SK-N-SH (cell line): ENCODE data around the gene SGMS2. TPM values are rescaled to one million over a fixed set of nuclear protein-coding genes. Genes with fewer than 3 reads are reported as not detected.
A peak's percentile ranks its signal among the peaks of the same experiment; 100 is the strongest.

Experiments used
- CTCF ChIA-PET: fragments of 300-600, 350-600 bp; formaldehyde crosslinking; extraction: SDS; loops from one replicate; lab custom pipeline; 2021; lab: Yijun Ruan, JAX
- POLR2A ChIA-PET: fragments of 350-600 bp; sonication (Branson Sonifier 250); formaldehyde crosslinking; extraction: SDS; loops from one replicate; lab custom pipeline; 2020; ENCODE audit warnings: antibody characterized with exemption, inconsistent platforms; lab: Yijun Ruan, JAX
- DNase-seq: peaks from one replicate; pipeline ENCODE4 v3.0.0; 2012
- H2AFZ ChIP-seq: fragments of 200-600 bp; sonication (generic); 2 replicates; pipeline ENCODE4 v1.8.1; 2016; ENCODE audit warnings: antibody characterized with exemption, mild to moderate bottlenecking, low read depth
- H3F3A ChIP-seq: fragments of 200-600 bp; sonication (generic); replicated peaks from 2 replicates; pipeline ENCODE3; 2016; ENCODE audit warnings: antibody characterized with exemption, mild to moderate bottlenecking; ENCODE audit not compliant: insufficient read depth
- H3K27ac ChIP-seq, 2 experiments: fragments of 200-500 bp in 1 of 2; fragments of 200-600 bp in 1 of 2; sonication (Bioruptor generic) in 1 of 2; sonication (generic), shearing (Covaris generic) in 1 of 2; 2 replicates each; pipeline versions ENCODE4 v1.5.1 to v1.6.1; 2014 to 2016; ENCODE audit warnings: low read depth in 2 of 2, inconsistent platforms in 1 of 2, low read length in 1 of 2, mild to moderate bottlenecking in 1 of 2, mixed read lengths in 1 of 2
- H3K27me3 ChIP-seq: fragments of 200-600 bp; sonication (generic), shearing (Covaris generic); 2 replicates; pipeline ENCODE4 v1.6.1; 2016; ENCODE audit warnings: mixed run types; ENCODE audit not compliant: insufficient read depth
- H3K36me3 ChIP-seq, 2 experiments: fragments of 200-500 bp in 1 of 2; fragments of 200-600 bp in 1 of 2; sonication (Bioruptor generic) in 1 of 2; sonication (generic) in 1 of 2; replicated peaks in 1 of 2; 2 replicates each; pipeline versions ENCODE3 to v1.5.1; 2014 to 2016; ENCODE audit warnings: low read length in 1 of 2, mild to moderate bottlenecking in 1 of 2; ENCODE audit not compliant: insufficient read depth in 2 of 2, control insufficient read depth in 1 of 2
- H3K4me1 ChIP-seq, 2 experiments: fragments of 200-500 bp in 1 of 2; fragments of 200-600 bp in 1 of 2; sonication (Bioruptor generic) in 1 of 2; sonication (generic), shearing (Covaris generic) in 1 of 2; 2 replicates each; pipeline versions ENCODE4 v1.5.1 to v1.6.1; 2014 to 2016; ENCODE audit warnings: low read depth in 1 of 2, low read length in 1 of 2, mixed run types in 1 of 2; ENCODE audit not compliant: insufficient read depth in 2 of 2, control insufficient read depth in 1 of 2
- H3K4me2 ChIP-seq: fragments of 200-600 bp; sonication (generic), shearing (Covaris generic); 2 replicates; pipeline ENCODE4 v1.6.1; 2017; ENCODE audit warnings: mixed run types
- H3K4me3 ChIP-seq, 2 experiments: fragments of 200-500 bp in 1 of 2; fragments of 200-600 bp in 1 of 2; sonication (Bioruptor generic) in 1 of 2; sonication (generic), shearing (Covaris generic) in 1 of 2; 2 replicates each; pipeline versions ENCODE4 v1.5.1 to v1.8.1; 2014 to 2016; ENCODE audit warnings: low read depth in 2 of 2, inconsistent platforms in 1 of 2, low read length in 1 of 2, mild to moderate bottlenecking in 1 of 2, mixed read lengths in 1 of 2, moderate library complexity in 1 of 2
- H3K79me2 ChIP-seq: fragments of 200-600 bp; sonication (generic); 2 replicates; pipeline ENCODE4 v1.8.1; 2017; ENCODE audit warnings: mild to moderate bottlenecking; ENCODE audit not compliant: insufficient read depth
- H3K9ac ChIP-seq: fragments of 200-600 bp; sonication (generic); 2 replicates; pipeline ENCODE4 v1.6.1; 2017; ENCODE audit warnings: mixed run types
- H3K9me2 ChIP-seq: fragments of 200-600 bp; sonication (generic); 2 replicates; pipeline ENCODE4 v1.6.1; 2017; ENCODE audit warnings: mixed run types
- H3K9me3 ChIP-seq: fragments of 200-600 bp; sonication (generic); 2 replicates; pipeline ENCODE4 v1.6.1; 2017; ENCODE audit warnings: mixed run types, mild to moderate bottlenecking, moderate library complexity
- H4K20me1 ChIP-seq: fragments of 200-600 bp; sonication (generic); 2 replicates; pipeline ENCODE4 v1.6.1; 2017; ENCODE audit warnings: mild to moderate bottlenecking, mixed run types; ENCODE audit not compliant: insufficient read depth
- CTCF ChIP-seq: fragments of 200-600 bp; sonication (generic); IDR thresholded peaks from 2 replicates; pipeline ENCODE4 v1.6.1; 2017; ENCODE audit warnings: antibody characterized with exemption, mild to moderate bottlenecking, moderate library complexity
- EP300 ChIP-seq, 2 experiments: IDR thresholded peaks; 2 replicates each; pipeline versions ENCODE4 v1.4.0 to v1.6.1; 2012; ENCODE audit warnings: borderline replicate concordance in 1 of 2, low read depth in 1 of 2, low read length in 1 of 2
- EZH2phosphoT487 ChIP-seq: fragments of 200-600 bp; sonication (generic); IDR thresholded peaks from 2 replicates; pipeline ENCODE4 v1.6.1; 2017; ENCODE audit warnings: low read depth, mixed run types, mild to moderate bottlenecking, antibody characterized with exemption, moderate library complexity, borderline replicate concordance
- FOSL2 ChIP-seq: IDR thresholded peaks from 2 replicates; pipeline ENCODE4 v1.4.0; 2012; ENCODE audit warnings: low read depth, mild to moderate bottlenecking, moderate library complexity, borderline replicate concordance
- GABPA ChIP-seq: IDR thresholded peaks from 2 replicates; pipeline ENCODE4 v1.4.0; 2012; ENCODE audit warnings: low read depth, mild to moderate bottlenecking
- JUND ChIP-seq: IDR thresholded peaks from 2 replicates; pipeline ENCODE4 v1.4.0; 2012
- MAX ChIP-seq: IDR thresholded peaks from 2 replicates; pipeline ENCODE4 v1.4.0; 2012; ENCODE audit warnings: low read depth
- NFIC ChIP-seq: IDR thresholded peaks from 2 replicates; pipeline ENCODE4 v1.4.0; 2012; ENCODE audit warnings: borderline replicate concordance
- NRF1 ChIP-seq: IDR thresholded peaks from 2 replicates; pipeline ENCODE4 v1.6.1; 2012; ENCODE audit warnings: low read depth, mild to moderate bottlenecking, low read length
- PBX3 ChIP-seq: IDR thresholded peaks from 2 replicates; pipeline ENCODE4; 2012
- POLR2AphosphoS5 ChIP-seq: IDR thresholded peaks from 2 replicates; pipeline ENCODE4 v1.6.1; 2012; ENCODE audit warnings: low read depth, low read length
- RAD21 ChIP-seq: IDR thresholded peaks from 2 replicates; pipeline ENCODE4 v1.6.1; 2012; ENCODE audit warnings: mild to moderate bottlenecking, low read length
- RCOR1 ChIP-seq: fragments of 150-350 bp; IDR thresholded peaks from 2 replicates; pipeline ENCODE4 v1.6.1; 2017; ENCODE audit warnings: antibody characterized with exemption, low read length
- RXRA ChIP-seq: IDR thresholded peaks from 2 replicates; pipeline ENCODE4 v1.4.0; 2012; ENCODE audit warnings: low read depth, mild to moderate bottlenecking, borderline replicate concordance
- SIN3A ChIP-seq: IDR thresholded peaks from 2 replicates; pipeline ENCODE4 v1.6.1; 2012; ENCODE audit warnings: low read depth, mild to moderate bottlenecking, low read length, moderate library complexity, borderline replicate concordance
- TAF1 ChIP-seq: IDR thresholded peaks from 2 replicates; pipeline ENCODE4 v1.6.1; 2012; ENCODE audit warnings: low read depth, mild to moderate bottlenecking, low read length, moderate library complexity, borderline replicate concordance
- USF1 ChIP-seq: IDR thresholded peaks from 2 replicates; pipeline ENCODE4 v1.4.0; 2012; ENCODE audit warnings: low read depth, borderline replicate concordance
- ZBTB33 ChIP-seq: IDR thresholded peaks from 2 replicates; pipeline ENCODE4 v1.4.0; 2012; ENCODE audit warnings: low read depth, borderline replicate concordance
- WGBS: methylation state at CpG from one replicate; pipeline ENCODE4 v1.1.6; 2017; ENCODE audit warnings: low lambda C conversion rate; 5-methylcytosine and 5-hydroxymethylcytosine counted together
- polyA plus RNA-seq, 3 experiments: library from polyadenylated mRNA; depleted of rRNA; stranded (reverse); fragments of >200 nt; gene quantifications; 2 replicates each; pipeline ENCODE4 v1.2.3, GENCODE V29; 2012
- TF ChIP-seq, protein P1 (sequence below): fragments of 150-350 bp; IDR thresholded peaks from 2 replicates; pipeline ENCODE4 v1.6.1; 2017; ENCODE audit warnings: antibody characterized with exemption, low read length, low read depth, borderline replicate concordance
- TF ChIP-seq, protein P2 (sequence below): fragments of 150-350 bp; IDR thresholded peaks from 2 replicates; pipeline ENCODE4 v1.6.1; 2016; ENCODE audit warnings: mild to moderate bottlenecking, low read depth, low read length

Gene SGMS2
- polyA plus RNA-seq, 1 of the 3 experiments (the other 2 are of a cell fraction) = 0.82 TPM

DNA sequence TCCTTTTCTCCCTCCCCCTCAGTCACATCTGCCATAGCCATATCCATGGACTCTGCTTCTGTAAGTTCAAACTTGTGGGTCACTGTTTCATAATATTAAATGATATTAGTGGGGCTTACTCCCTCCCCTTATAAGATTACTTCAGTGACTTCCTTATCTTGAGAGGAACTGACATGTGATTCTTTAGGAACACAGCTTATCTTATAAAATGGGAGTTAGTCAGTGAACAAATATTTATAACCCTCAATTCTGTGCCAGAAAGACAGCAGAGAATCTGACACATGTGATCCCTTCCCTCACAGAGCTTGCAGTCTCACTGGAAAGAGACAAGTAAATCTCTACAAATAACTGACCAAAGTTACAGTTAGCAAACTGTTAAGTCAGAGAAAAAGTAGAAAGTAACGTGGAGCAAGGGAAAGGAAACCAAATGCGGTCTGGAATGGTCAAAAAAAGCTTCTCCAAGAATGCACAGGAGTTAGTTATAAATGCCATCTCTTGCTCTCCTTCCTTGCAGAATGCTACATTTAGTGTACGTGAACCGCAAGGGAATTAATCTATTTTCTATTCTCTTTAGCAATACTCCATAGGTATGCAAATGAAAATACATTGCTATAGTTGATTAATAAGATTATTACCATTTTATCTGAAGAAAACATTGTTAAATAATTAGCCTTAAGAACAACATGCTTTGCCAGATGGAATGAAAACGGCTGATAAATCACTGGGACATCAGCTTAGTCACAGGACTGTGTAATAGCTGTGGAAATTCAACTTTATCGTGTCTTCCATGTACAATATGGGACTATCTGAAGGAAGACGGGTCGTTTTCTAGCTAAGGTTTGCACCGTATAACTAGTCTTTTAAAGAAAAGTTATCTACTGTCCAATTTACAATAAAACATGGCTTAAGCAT, 29.0 kb downstream of the SGMS2 start:
- WGBS = 4% methylated on average over 9 of the region's 9 CpGs
- no peak for TF ChIP-seq ZBTB33
- no peak for TF ChIP-seq CTCF
- no peak for TF ChIP-seq NRF1
- TF ChIP-seq PBX3 = no peak
- TF ChIP-seq EZH2phosphoT487 = no peak
- TF ChIP-seq, protein P1, sequence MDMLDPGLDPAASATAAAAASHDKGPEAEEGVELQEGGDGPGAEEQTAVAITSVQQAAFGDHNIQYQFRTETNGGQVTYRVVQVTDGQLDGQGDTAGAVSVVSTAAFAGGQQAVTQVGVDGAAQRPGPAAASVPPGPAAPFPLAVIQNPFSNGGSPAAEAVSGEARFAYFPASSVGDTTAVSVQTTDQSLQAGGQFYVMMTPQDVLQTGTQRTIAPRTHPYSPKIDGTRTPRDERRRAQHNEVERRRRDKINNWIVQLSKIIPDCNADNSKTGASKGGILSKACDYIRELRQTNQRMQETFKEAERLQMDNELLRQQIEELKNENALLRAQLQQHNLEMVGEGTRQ = no peak
- no peak for TF ChIP-seq RAD21
- TF ChIP-seq USF1 = no peak
- TF ChIP-seq EP300 (IDR thresholded peaks at IDR 0.05; ENCODE audit: borderline replicate concordance in 1 of 2, low read depth in 1 of 2, low read length in 1 of 2) = no peak
- TF ChIP-seq SIN3A = no peak
- no peak for TF ChIP-seq GABPA
- no peak for TF ChIP-seq JUND
- TF ChIP-seq POLR2AphosphoS5 = no peak
- TF ChIP-seq RCOR1 = no peak
- no peak for TF ChIP-seq FOSL2
- no peak for TF ChIP-seq NFIC
- no peak for TF ChIP-seq TAF1
- no peak for TF ChIP-seq RXRA
- no peak for TF ChIP-seq MAX
- TF ChIP-seq, protein P2, sequence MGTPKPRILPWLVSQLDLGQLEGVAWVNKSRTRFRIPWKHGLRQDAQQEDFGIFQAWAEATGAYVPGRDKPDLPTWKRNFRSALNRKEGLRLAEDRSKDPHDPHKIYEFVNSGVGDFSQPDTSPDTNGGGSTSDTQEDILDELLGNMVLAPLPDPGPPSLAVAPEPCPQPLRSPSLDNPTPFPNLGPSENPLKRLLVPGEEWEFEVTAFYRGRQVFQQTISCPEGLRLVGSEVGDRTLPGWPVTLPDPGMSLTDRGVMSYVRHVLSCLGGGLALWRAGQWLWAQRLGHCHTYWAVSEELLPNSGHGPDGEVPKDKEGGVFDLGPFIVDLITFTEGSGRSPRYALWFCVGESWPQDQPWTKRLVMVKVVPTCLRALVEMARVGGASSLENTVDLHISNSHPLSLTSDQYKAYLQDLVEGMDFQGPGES = no peak
- H3K79me2 ChIP-seq = no peaks in the 10 kb centered on the region
- H3K4me2 ChIP-seq = peak overlapping the region; percentile 23; the same call in 1 of the 2 replicates
- no peak for DNase-seq
- no peaks in the 10 kb centered on the region for H3K27me3 ChIP-seq
- no peak overlapping the region for H3K9ac ChIP-seq
- no peaks in the 10 kb centered on the region for H3K36me3 ChIP-seq
- ChIA-PET POLR2A (no interaction called here), CTCF (interaction anchor here (1.1 kb wide), 1 partner anchor 26 kb away, joined by 4 read pairs; no protein-coding TSS in a partner anchor)
- H2AFZ ChIP-seq = no peak overlapping the region
- no peaks in the 10 kb centered on the region for H3F3A ChIP-seq
- H3K9me2 ChIP-seq = no peaks in the 10 kb centered on the region
- H3K27ac ChIP-seq = no peak overlapping the region
- H3K4me1 ChIP-seq = no peaks in the 10 kb centered on the region
- no peaks in the 10 kb centered on the region for H4K20me1 ChIP-seq
- no peak overlapping the region for H3K4me3 ChIP-seq
- H3K9me3 ChIP-seq = no peaks in the 10 kb centered on the region
